Body of pancreas (tissue), 4 donors: ENCODE results near the gene PRELID2. TPM values are rescaled to one million over a fixed set of nuclear protein-coding genes. Genes with fewer than 3 reads are reported as not detected.

Experiments
- ATAC-seq: fragments of 150-250 bp; one replicate; pipeline ENCODE4 v1.9.1; 2016
- DNase-seq, 4 donors: peaks; one replicate each; pipeline ENCODE4 v3.0.0-alpha.2; 2019
- H3K27ac ChIP-seq, 4 donors: fragments of 200-600 bp; sonication (generic); 1 replicate in 3 of 4; 2 replicates in 1 of 4; pipeline versions ENCODE4 v1.5.1 to v1.6.1; 2016 to 2019; ENCODE audit warnings: mild to moderate bottlenecking in 1 of 4, mixed read lengths in 1 of 4, moderate library complexity in 1 of 4
- H3K27me3 ChIP-seq, 2 donors: fragments of 200-600 bp; sonication (generic); one replicate each; pipeline ENCODE4 v1.6.0; 2016; ENCODE audit warnings: mild to moderate bottlenecking in 1 of 2
- H3K36me3 ChIP-seq, 2 donors: fragments of 200-600 bp; sonication (generic); replicated peaks in 1 of 2; 2 replicates each; pipeline ENCODE4 v1.5.1; 2016; ENCODE audit warnings: low read depth in 2 of 2; ENCODE audit not compliant: insufficient read depth in 1 of 2
- H3K4me1 ChIP-seq: fragments of 200-600 bp; sonication (generic); one replicate; pipeline ENCODE4 v1.6.0; 2016
- H3K4me3 ChIP-seq, 2 donors: fragments of 200-600 bp; sonication (generic); 1 replicate in 1 of 2; 2 replicates in 1 of 2; pipeline ENCODE4 v1.5.1; 2016 to 2019
- H3K9me3 ChIP-seq, 3 donors: fragments of 200-600 bp; sonication (generic); 1 replicate in 2 of 3; 2 replicates in 1 of 3; pipeline ENCODE4 v1.5.1; 2016
- CTCF ChIP-seq, 7 experiments: fragments of 450-650 bp in 4 of 7; fragments of 200-600 bp in 3 of 7; sonication (generic) in 3 of 7; IDR thresholded peaks; one replicate each; pipeline ENCODE4 v1.5.1; 2016 to 2019; ENCODE audit warnings: antibody characterized with exemption in 7 of 7
- POLR2A ChIP-seq, 3 donors: fragments of 450-650 bp; IDR thresholded peaks; one replicate each; pipeline ENCODE4 v1.6.1; 2016; ENCODE audit warnings: antibody characterized with exemption in 3 of 3, mild to moderate bottlenecking in 2 of 3
- WGBS, 2 donors: methylation state at CpG; one replicate each; pipeline ENCODE4 v1.1.5; 2017; 5-methylcytosine and 5-hydroxymethylcytosine counted together
- intact Hi-C: fragments of 100-400 bp; cut with DNase I; formaldehyde crosslinking; loops from one replicate; pipeline ENCODE4 v1.15.1; 2023
- total RNA-seq, 2 donors: library from RNA; depleted of rRNA; stranded (reverse); fragments of >200 nt; gene quantifications; one replicate each; pipeline ENCODE4 v1.1.0, GENCODE V29; 2016

The PRELID2 gene
- total RNA-seq, 2 donors from 2014 or later: 17.1 to 22.4 TPM

GRCh38 chr5:145796318-145796717 lies 38.8 kb downstream of the PRELID2 start:
- no peak for ATAC-seq
- H3K9me3 ChIP-seq: no peaks in the 10 kb centered on the region
- WGBS, 2 donors: 87% methylated on average over 2 of the region's 2 CpGs
- no peak for TF ChIP-seq CTCF (IDR thresholded peaks at IDR 0.05)
- no peak for TF ChIP-seq POLR2A (IDR thresholded peaks at IDR 0.05)
- H3K4me1 ChIP-seq: no peaks in the 10 kb centered on the region
- H3K27ac ChIP-seq: no peak overlapping the region
- H3K4me3 ChIP-seq: no peak overlapping the region
- DNase-seq: no peak
- H3K27me3 ChIP-seq: no peaks in the 10 kb centered on the region
- intact Hi-C loops: no loop called here
- H3K36me3 ChIP-seq: peaks cover 0 to 1% of the 10 kb centered on the region in 2 donors

DNA sequence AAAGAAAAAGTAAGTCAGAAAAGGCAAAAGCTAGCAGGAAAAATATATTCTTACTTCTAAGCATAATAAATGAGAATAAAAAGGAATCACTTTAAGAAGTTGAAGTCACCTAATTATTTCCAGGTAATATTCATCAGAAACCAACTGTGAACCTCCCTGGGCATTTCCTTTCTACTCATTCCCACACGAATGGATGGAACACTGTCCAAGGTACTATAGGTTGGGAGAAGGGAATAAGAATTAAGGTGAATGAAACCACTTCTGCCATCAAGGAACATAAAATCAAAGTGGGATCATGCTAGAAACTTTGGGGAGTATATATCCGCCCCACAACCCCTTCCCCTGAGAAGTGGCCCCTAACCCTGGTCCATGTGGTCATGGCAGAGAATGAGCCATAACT lies 41.6 kb downstream of the PRELID2 start:
- H3K4me1 ChIP-seq: no peaks in the 10 kb centered on the region
- H3K27me3 ChIP-seq: no peaks in the 10 kb centered on the region
- H3K27ac ChIP-seq: no peak overlapping the region
- H3K4me3 ChIP-seq: no peak overlapping the region
- intact Hi-C loops: no loop called here
- peaks cover 0 to 1% of the 10 kb centered on the region in 2 donors for H3K36me3 ChIP-seq
- TF ChIP-seq CTCF (IDR thresholded peaks at IDR 0.05) (no peak), POLR2A (IDR thresholded peaks at IDR 0.05) (no peak)
- DNase-seq (no peak), ATAC-seq (no peak)
- 79 to 82% methylated on average over 2 of the region's 2 CpGs for WGBS, 2 donors
- H3K9me3 ChIP-seq: no peaks in the 10 kb centered on the region

DNA sequence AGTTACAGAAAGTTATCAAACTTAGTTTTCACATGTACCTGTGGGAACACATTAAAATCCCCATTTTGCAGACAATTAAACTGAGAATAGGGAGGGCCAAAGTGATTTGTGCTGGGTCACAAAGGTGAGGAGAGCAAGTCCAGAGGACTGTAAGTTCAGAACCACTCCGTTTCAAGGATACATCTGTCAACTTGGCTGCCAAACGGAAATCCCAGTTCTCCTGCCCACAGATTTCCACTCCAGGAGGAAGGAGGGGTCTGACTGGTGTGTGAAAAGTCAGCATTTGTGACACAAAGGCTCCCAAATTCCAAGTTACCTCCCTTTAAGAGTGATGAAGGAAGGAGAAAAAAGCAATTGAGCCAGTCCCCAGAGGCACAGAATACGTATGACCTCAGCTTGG lies 42.3 kb downstream of the PRELID2 start:
- Histone ChIP-seq H3K36me3 (peaks cover 0 to 1% of the 10 kb centered on the region in 2 donors), H3K27ac (no peak overlapping the region), H3K9me3 (no peaks in the 10 kb centered on the region), H3K4me1 (no peaks in the 10 kb centered on the region), H3K4me3 (no peak overlapping the region), H3K27me3 (no peaks in the 10 kb centered on the region)
- no peak for ATAC-seq
- intact Hi-C loops: no loop called here
- DNase-seq: no peak
- no peak for TF ChIP-seq POLR2A (IDR thresholded peaks at IDR 0.05)
- TF ChIP-seq CTCF (IDR thresholded peaks at IDR 0.05): no peak
- 53 to 61% methylated on average over 3 of the region's 3 CpGs for WGBS, 2 donors

GRCh38 chr5:145791866-145792265 lies 43.3 kb downstream of the PRELID2 start:
- DNase-seq (no peak), ATAC-seq (no peak)
- H3K4me1 ChIP-seq: no peaks in the 10 kb centered on the region
- TF ChIP-seq POLR2A (IDR thresholded peaks at IDR 0.05) (no peak), CTCF (IDR thresholded peaks at IDR 0.05) (no peak)
- 91% methylated on average over 9 of the region's 9 CpGs for WGBS, 2 donors
- H3K27me3 ChIP-seq: no peaks in the 10 kb centered on the region
- intact Hi-C loops: no loop called here
- H3K27ac ChIP-seq: no peak overlapping the region
- peaks cover 0 to 1% of the 10 kb centered on the region in 2 donors for H3K36me3 ChIP-seq
- H3K4me3 ChIP-seq: no peak overlapping the region
- H3K9me3 ChIP-seq: no peaks in the 10 kb centered on the region

GRCh38 chr5:145787996-145788395 lies 47.1 kb downstream of the PRELID2 start:
- Histone ChIP-seq H3K36me3 (no peaks in the 10 kb centered on the region), H3K27me3 (no peaks in the 10 kb centered on the region), H3K4me3 (no peak overlapping the region), H3K4me1 (no peaks in the 10 kb centered on the region), H3K9me3 (no peaks in the 10 kb centered on the region), H3K27ac (no peak overlapping the region)
- 0% methylated on average over 1 of the region's 1 CpG for WGBS, 2 donors
- DNase-seq: no peak
- intact Hi-C loops: no loop called here
- no peak for ATAC-seq
- TF ChIP-seq POLR2A (IDR thresholded peaks at IDR 0.05): no peak
- TF ChIP-seq CTCF (IDR thresholded peaks at IDR 0.05): no peak
